Iris pigment epithelial cell (primary cell): ENCODE results near the gene GSTP1.
"Not testable (repeated sequence)": the region's sequence is repeated elsewhere in the genome, so short reads cannot be mapped to it uniquely, and the experiment has no call there.

ENCODE experiments used
- DNase-seq: peaks from one replicate; pipeline ENCODE4 v3.0.0-alpha.2; 2011; ENCODE audit warnings: low read depth

Gene GSTP1

GRCh38 chr11:67583247-67584204 is at the start of gene GSTP1:
GSTP1 (plus strand) TSS chr11:67583812; CDS start chr11:67583844, 32 bp downstream.
- peak; percentile 88 for DNase-seq

GRCh38 chr11:67534070-67534679 is 49.4 kb upstream of the GSTP1 start:
- DNase-seq, result no peak

GRCh38 chr11:67535561-67535960 is 48.1 kb upstream of the GSTP1 start:
- DNase-seq, result no peak

- no peak for DNase-seq
Measured at GRCh38 chr11:67538306-67538705, 45.3 kb upstream of the GSTP1 start.

GRCh38 chr11:67538823-67539505 is 44.6 kb upstream of the GSTP1 start:
- no peak for DNase-seq

GRCh38 chr11:67539550-67539949 is 44.1 kb upstream of the GSTP1 start:
- no peak for DNase-seq

- no peak for DNase-seq
Measured at GRCh38 chr11:67541198-67541597, 42.4 kb upstream of the GSTP1 start.

- DNase-seq, result no peak
Measured at GRCh38 chr11:67542169-67542568, 41.4 kb upstream of the GSTP1 start.

GRCh38 chr11:67542971-67543370 is 40.6 kb upstream of the GSTP1 start:
- no peak for DNase-seq

GRCh38 chr11:67543585-67543984 is 40.0 kb upstream of the GSTP1 start:
- no peak for DNase-seq

- DNase-seq, result no peak
Measured at GRCh38 chr11:67544616-67545242, 38.9 kb upstream of the GSTP1 start.

GRCh38 chr11:67545280-67545679 is 38.3 kb upstream of the GSTP1 start:
- DNase-seq, result no peak

GRCh38 chr11:67548112-67548511 is 35.5 kb upstream of the GSTP1 start:
- DNase-seq, result not testable (repeated sequence)

GRCh38 chr11:67548555-67549110 is 35.0 kb upstream of the GSTP1 start:
- DNase-seq, result no peak

GRCh38 chr11:67551127-67551526 is 32.5 kb upstream of the GSTP1 start:
- no peak for DNase-seq

GRCh38 chr11:67551697-67552096 is 31.9 kb upstream of the GSTP1 start:
- not testable (repeated sequence) for DNase-seq

GRCh38 chr11:67556244-67556643 is 27.4 kb upstream of the GSTP1 start:
- no peak for DNase-seq

GRCh38 chr11:67558084-67558772 is 25.4 kb upstream of the GSTP1 start:
- DNase-seq, result peak; percentile 21

- no peak for DNase-seq
Measured at GRCh38 chr11:67561971-67562619, 21.5 kb upstream of the GSTP1 start.

GRCh38 chr11:67562963-67563704 is 20.5 kb upstream of the GSTP1 start:
- no peak for DNase-seq
